OCI-LY1 (cell line): ENCODE results near the gene HPX.
"Not testable (repeated sequence)": the region's sequence is repeated elsewhere in the genome, so short reads cannot be mapped to it uniquely, and the experiment has no call there.

Experiments used
- H2AFZ ChIP-seq: fragments of 200-600 bp; sonication (generic), shearing (Covaris generic); 2 replicates; pipeline ENCODE4 v1.6.0; 2014; ENCODE audit warnings: antibody characterized with exemption, mild to moderate bottlenecking, low read length
- H3F3A ChIP-seq: fragments of 200-600 bp; sonication (generic), shearing (Covaris generic); 2 replicates; pipeline ENCODE4 v1.6.0; 2014; ENCODE audit warnings: mild to moderate bottlenecking, antibody characterized with exemption, low read length, moderate library complexity; ENCODE audit not compliant: insufficient read depth
- H3K27ac ChIP-seq: fragments of 200-600 bp; sonication (generic); 2 replicates; pipeline ENCODE4 v1.5.1; 2014; ENCODE audit warnings: low read length, mixed run types, mild to moderate bottlenecking, low read depth; ENCODE audit not compliant: poor library complexity, severe bottlenecking
- H3K27me3 ChIP-seq: fragments of 200-600 bp; sonication (generic); 2 replicates; pipeline ENCODE4 v1.6.0; 2014; ENCODE audit warnings: antibody characterized with exemption, mild to moderate bottlenecking, low read length, moderate library complexity; ENCODE audit not compliant: insufficient read depth
- H3K36me3 ChIP-seq: fragments of 200-600 bp; sonication (generic); 2 replicates; pipeline ENCODE4 v1.6.1; 2014; ENCODE audit warnings: mild to moderate bottlenecking, antibody characterized with exemption, low read length, moderate library complexity, mixed read lengths; ENCODE audit not compliant: insufficient read depth
- H3K4me1 ChIP-seq: fragments of 200-600 bp; sonication (generic); 2 replicates; pipeline ENCODE4 v1.5.1; 2014; ENCODE audit warnings: mild to moderate bottlenecking, low read length, moderate library complexity; ENCODE audit not compliant: insufficient read depth, severe bottlenecking
- H3K4me2 ChIP-seq: fragments of 200-600 bp; sonication (generic), shearing (Covaris generic); 2 replicates; pipeline ENCODE4 v1.6.1; 2014; ENCODE audit warnings: low read length
- H3K4me3 ChIP-seq: fragments of 200-600 bp; sonication (generic); 2 replicates; pipeline ENCODE4 v1.5.1; 2014; ENCODE audit warnings: low read length, low read depth, mild to moderate bottlenecking, mixed read lengths; ENCODE audit not compliant: poor library complexity, severe bottlenecking
- H3K79me2 ChIP-seq: fragments of 200-600 bp; shearing (Covaris generic); 2 replicates; pipeline ENCODE4 v1.6.1; 2016; ENCODE audit warnings: mixed run types, low read length, mixed read lengths; ENCODE audit not compliant: insufficient read depth
- H3K9ac ChIP-seq: fragments of 200-600 bp; sonication (generic), shearing (Covaris generic); 2 replicates; pipeline ENCODE4 v1.6.1; 2014; ENCODE audit warnings: mild to moderate bottlenecking, low read length, mixed read lengths
- H3K9me2 ChIP-seq: fragments of 200-600 bp; sonication (generic), shearing (Covaris generic); 2 replicates; pipeline ENCODE4 v1.6.1; 2014; ENCODE audit warnings: low read depth, mild to moderate bottlenecking, low read length, mixed read lengths
- H3K9me3 ChIP-seq: fragments of 200-600 bp; shearing (Covaris generic); 2 replicates; pipeline ENCODE4 v1.6.1; 2014; ENCODE audit warnings: low read length, mixed read lengths
- H4K20me1 ChIP-seq: fragments of 200-600 bp; sonication (generic), shearing (Covaris generic); 2 replicates; pipeline ENCODE4 v1.6.0; 2016; ENCODE audit warnings: mild to moderate bottlenecking, low read length; ENCODE audit not compliant: insufficient read depth
- EZH2 ChIP-seq: fragments of 200-600 bp; sonication (generic), shearing (Covaris generic); IDR thresholded peaks from 2 replicates; pipeline ENCODE4 v1.8.0; 2017; ENCODE audit warnings: borderline replicate concordance, mixed run types, mild to moderate bottlenecking, antibody characterized with exemption, low read length, moderate library complexity, mixed read lengths
- TF ChIP-seq, protein P1 (sequence below): fragments of 200-600 bp; sonication (generic), shearing (Covaris generic); IDR thresholded peaks from 2 replicates; pipeline ENCODE4 v1.5.1; 2017; ENCODE audit warnings: mild to moderate bottlenecking, antibody characterized with exemption, low read length, moderate library complexity, mixed read lengths

HPX gene

DNA sequence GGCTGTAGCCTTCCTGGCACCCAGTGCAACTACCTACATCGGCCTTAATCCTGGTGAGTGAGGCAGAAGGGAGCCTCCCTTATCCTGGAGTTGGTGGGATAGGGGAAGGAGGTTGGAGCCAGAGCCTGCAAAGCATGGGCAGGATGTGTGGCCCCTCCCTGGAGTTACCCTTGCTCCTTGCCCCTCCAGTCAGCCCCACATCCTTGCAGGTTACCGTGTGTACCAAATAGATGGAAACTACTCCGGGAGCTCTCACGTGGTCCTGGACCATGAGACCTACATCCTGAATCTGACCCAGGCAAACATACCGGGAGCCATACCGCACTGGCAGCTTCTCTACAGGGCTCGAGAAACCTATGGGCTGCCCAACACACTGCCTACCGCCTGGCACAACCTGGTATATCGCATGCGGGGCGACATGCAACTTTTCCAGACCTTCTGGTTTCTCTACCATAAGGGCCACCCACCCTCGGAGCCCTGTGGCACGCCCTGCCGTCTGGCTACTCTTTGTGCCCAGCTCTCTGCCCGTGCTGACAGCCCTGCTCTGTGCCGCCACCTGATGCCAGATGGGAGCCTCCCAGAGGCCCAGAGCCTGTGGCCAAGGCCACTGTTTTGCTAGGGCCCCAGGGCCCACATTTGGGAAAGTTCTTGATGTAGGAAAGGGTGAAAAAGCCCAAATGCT, 46.7 kb downstream of the HPX start:
- H3K4me1 ChIP-seq = peaks cover 14% of the 10 kb centered on the region
- H3K9ac ChIP-seq = no peak overlapping the region
- H3K27ac ChIP-seq = no peak overlapping the region
- H3K9me2 ChIP-seq = no peaks in the 10 kb centered on the region
- H3K27me3 ChIP-seq = no peaks in the 10 kb centered on the region
- no peak overlapping the region for H2AFZ ChIP-seq
- no peaks in the 10 kb centered on the region for H3F3A ChIP-seq
- no peaks in the 10 kb centered on the region for H4K20me1 ChIP-seq
- TF ChIP-seq, protein P1, sequence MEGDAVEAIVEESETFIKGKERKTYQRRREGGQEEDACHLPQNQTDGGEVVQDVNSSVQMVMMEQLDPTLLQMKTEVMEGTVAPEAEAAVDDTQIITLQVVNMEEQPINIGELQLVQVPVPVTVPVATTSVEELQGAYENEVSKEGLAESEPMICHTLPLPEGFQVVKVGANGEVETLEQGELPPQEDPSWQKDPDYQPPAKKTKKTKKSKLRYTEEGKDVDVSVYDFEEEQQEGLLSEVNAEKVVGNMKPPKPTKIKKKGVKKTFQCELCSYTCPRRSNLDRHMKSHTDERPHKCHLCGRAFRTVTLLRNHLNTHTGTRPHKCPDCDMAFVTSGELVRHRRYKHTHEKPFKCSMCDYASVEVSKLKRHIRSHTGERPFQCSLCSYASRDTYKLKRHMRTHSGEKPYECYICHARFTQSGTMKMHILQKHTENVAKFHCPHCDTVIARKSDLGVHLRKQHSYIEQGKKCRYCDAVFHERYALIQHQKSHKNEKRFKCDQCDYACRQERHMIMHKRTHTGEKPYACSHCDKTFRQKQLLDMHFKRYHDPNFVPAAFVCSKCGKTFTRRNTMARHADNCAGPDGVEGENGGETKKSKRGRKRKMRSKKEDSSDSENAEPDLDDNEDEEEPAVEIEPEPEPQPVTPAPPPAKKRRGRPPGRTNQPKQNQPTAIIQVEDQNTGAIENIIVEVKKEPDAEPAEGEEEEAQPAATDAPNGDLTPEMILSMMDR = no peak
- TF ChIP-seq EZH2 = no peak
- no peaks in the 10 kb centered on the region for H3K9me3 ChIP-seq
- no peaks in the 10 kb centered on the region for H3K36me3 ChIP-seq
- no peaks in the 10 kb centered on the region for H3K79me2 ChIP-seq
- no peak overlapping the region for H3K4me2 ChIP-seq
- H3K4me3 ChIP-seq = no peak overlapping the region

DNA sequence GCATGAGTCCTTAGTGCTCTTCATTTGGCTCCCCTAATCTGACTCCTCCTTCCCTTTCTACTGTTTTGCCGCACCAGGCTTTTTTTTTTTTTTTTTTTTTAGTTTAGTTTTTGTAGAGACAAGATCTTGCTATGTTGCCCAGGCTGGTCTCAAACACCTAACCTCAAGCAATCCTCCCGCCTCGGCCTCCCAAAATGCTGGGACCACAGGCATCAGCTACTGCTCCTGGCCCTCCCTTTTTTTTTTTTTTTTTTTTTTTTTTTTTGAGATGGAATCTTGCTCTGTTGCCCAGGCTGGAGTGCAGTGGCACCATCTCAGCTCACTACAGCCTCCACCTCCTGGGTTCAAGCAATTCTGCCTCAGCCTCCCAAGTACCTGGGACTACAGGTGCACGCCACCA, 48.5 kb downstream of the HPX start:
- not testable (repeated sequence) for H3F3A ChIP-seq, H3K4me2 ChIP-seq

DNA sequence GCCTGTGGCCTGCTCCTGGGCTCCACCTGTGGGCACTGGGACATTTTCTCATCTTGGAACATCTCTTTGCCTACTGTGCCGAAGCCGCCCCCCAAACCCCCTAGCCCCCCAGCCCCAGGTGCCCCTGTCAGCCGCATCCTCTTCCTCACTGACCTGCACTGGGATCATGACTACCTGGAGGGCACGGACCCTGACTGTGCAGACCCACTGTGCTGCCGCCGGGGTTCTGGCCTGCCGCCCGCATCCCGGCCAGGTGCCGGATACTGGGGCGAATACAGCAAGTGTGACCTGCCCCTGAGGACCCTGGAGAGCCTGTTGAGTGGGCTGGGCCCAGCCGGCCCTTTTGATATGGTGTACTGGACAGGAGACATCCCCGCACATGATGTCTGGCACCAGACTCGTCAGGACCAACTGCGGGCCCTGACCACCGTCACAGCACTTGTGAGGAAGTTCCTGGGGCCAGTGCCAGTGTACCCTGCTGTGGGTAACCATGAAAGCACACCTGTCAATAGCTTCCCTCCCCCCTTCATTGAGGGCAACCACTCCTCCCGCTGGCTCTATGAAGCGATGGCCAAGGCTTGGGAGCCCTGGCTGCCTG, 49.2 kb downstream of the HPX start:
- H3K4me2 ChIP-seq = peak overlapping the region; percentile 96; the same call in 1 of the 2 replicates

More for the DNA sequence above, 48.5 kb downstream of the HPX start:
- not testable (repeated sequence) for H3K9ac ChIP-seq, H3K36me3 ChIP-seq, H4K20me1 ChIP-seq, H3K4me3 ChIP-seq, H3K79me2 ChIP-seq, H3K9me2 ChIP-seq, H2AFZ ChIP-seq, H3K27ac ChIP-seq, H3K9me3 ChIP-seq, H3K27me3 ChIP-seq
- H3K4me1 ChIP-seq = peaks cover 18% of the 10 kb centered on the region

More for the DNA sequence above, 49.2 kb downstream of the HPX start:
- no peaks in the 10 kb centered on the region for H3K27me3 ChIP-seq
- peak overlapping the region; percentile 75 for H3K4me3 ChIP-seq
- no peak for TF ChIP-seq EZH2
- TF ChIP-seq, protein P1 = no peak
- H3K27ac ChIP-seq = no peak overlapping the region
- no peaks in the 10 kb centered on the region for H3K9me3 ChIP-seq
- H3K4me1 ChIP-seq = peaks cover 18% of the 10 kb centered on the region
- no peaks in the 10 kb centered on the region for H3K36me3 ChIP-seq
- no peak overlapping the region for H2AFZ ChIP-seq
- H3K9me2 ChIP-seq = no peaks in the 10 kb centered on the region
- H3K9ac ChIP-seq = no peak overlapping the region; the same call in 1 of the 2 replicates
- no peaks in the 10 kb centered on the region for H4K20me1 ChIP-seq
- no peaks in the 10 kb centered on the region for H3K79me2 ChIP-seq
- H3F3A ChIP-seq = no peaks in the 10 kb centered on the region
